Activated naive CD4-positive, alpha-beta T cell treated with anti-CD3 and anti-CD28 coated beads, Interleukin-2, amount 50 U/mL, for 24 hours (primary cell): ENCODE results near the gene VWF.

Experiments
- H3K27ac Mint-ChIP-seq: one replicate; pipeline ENCODE4 v1.8.0; 2021; ENCODE audit warnings: mild to moderate bottlenecking, mixed read lengths
- H3K27me3 Mint-ChIP-seq: one replicate; pipeline ENCODE4 v1.8.0; 2021; ENCODE audit warnings: mixed read lengths
- H3K36me3 Mint-ChIP-seq: one replicate; pipeline ENCODE4 v1.8.0; 2021; ENCODE audit warnings: mixed read lengths
- H3K4me1 Mint-ChIP-seq: one replicate; pipeline ENCODE4 v1.8.0; 2021; ENCODE audit warnings: mixed read lengths
- H3K4me3 Mint-ChIP-seq: one replicate; pipeline ENCODE4 v1.8.0; 2021; ENCODE audit warnings: mild to moderate bottlenecking, mixed read lengths
- H3K9me3 Mint-ChIP-seq: one replicate; pipeline ENCODE4 v1.8.0; 2021; ENCODE audit warnings: mixed read lengths

The VWF gene

GRCh38 chr12:5927732-5928516, 196.5 kb downstream of the VWF start:
- no peaks in the 10 kb centered on the region for H3K36me3 Mint-ChIP-seq
- no peaks in the 10 kb centered on the region for H3K9me3 Mint-ChIP-seq
- H3K4me3 Mint-ChIP-seq: no peak overlapping the region
- H3K4me1 Mint-ChIP-seq: no peaks in the 10 kb centered on the region
- H3K27me3 Mint-ChIP-seq: peaks cover 13% of the 10 kb centered on the region
- no peak overlapping the region for H3K27ac Mint-ChIP-seq

DNA sequence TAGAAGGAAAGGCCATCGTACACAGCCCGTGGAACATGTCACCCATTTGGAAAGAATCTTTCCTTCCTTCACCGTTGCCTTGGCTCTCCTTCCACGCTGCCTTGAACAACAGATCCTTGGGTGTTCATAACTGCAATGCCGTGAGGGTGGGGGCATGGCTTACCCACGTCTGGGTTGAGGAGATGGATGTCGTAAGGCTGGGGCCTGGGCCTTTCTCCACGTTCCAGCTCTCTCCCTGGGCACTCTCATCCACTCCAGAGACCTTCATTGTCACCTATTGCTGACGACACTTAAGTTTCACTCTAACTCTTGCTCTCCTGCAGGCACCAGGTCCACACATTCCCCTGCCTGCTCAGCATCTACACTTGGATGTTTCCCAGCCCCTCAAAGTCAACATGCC, 198.8 kb downstream of the VWF start:
- no peak overlapping the region for H3K27ac Mint-ChIP-seq
- H3K36me3 Mint-ChIP-seq: no peaks in the 10 kb centered on the region
- H3K9me3 Mint-ChIP-seq: no peaks in the 10 kb centered on the region
- H3K27me3 Mint-ChIP-seq: peaks cover 12% of the 10 kb centered on the region
- H3K4me3 Mint-ChIP-seq: no peak overlapping the region
- H3K4me1 Mint-ChIP-seq: no peaks in the 10 kb centered on the region

GRCh38 chr12:5924342-5924741, 200.1 kb downstream of the VWF start:
- H3K27ac Mint-ChIP-seq: no peak overlapping the region
- no peaks in the 10 kb centered on the region for H3K9me3 Mint-ChIP-seq
- no peak overlapping the region for H3K4me3 Mint-ChIP-seq
- H3K27me3 Mint-ChIP-seq: peaks cover 9% of the 10 kb centered on the region
- H3K4me1 Mint-ChIP-seq: no peaks in the 10 kb centered on the region
- no peaks in the 10 kb centered on the region for H3K36me3 Mint-ChIP-seq

GRCh38 chr12:5923751-5924150, 200.7 kb downstream of the VWF start:
- no peak overlapping the region for H3K4me3 Mint-ChIP-seq
- no peaks in the 10 kb centered on the region for H3K36me3 Mint-ChIP-seq
- H3K9me3 Mint-ChIP-seq: no peaks in the 10 kb centered on the region
- no peaks in the 10 kb centered on the region for H3K4me1 Mint-ChIP-seq
- peaks cover 9% of the 10 kb centered on the region for H3K27me3 Mint-ChIP-seq
- no peak overlapping the region for H3K27ac Mint-ChIP-seq

DNA sequence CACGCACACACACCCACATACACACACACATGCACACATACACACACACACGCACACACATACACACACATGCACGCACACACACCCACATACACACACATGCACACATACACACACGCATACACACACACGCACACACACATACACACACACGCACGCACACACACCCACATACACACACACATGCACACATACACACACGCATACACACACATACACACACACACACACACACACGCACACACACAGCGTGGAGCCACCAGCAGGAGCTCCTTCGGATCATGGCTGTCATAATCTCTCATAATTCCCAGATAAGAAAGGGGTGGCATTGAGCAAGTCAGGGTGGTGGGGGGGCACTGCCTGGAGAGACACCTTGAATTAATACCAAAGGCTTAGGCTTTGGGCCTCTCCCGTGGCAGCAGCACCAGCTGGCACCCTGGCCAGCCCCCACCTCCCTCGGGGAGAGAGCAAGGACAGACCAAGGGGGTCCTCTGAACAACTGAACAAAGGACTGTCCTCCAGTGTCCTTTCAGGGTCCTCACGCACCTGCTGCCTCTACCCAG, 201.3 kb downstream of the VWF start:
- no peak overlapping the region for H3K4me3 Mint-ChIP-seq
- H3K27me3 Mint-ChIP-seq: peaks cover 9% of the 10 kb centered on the region

DNA sequence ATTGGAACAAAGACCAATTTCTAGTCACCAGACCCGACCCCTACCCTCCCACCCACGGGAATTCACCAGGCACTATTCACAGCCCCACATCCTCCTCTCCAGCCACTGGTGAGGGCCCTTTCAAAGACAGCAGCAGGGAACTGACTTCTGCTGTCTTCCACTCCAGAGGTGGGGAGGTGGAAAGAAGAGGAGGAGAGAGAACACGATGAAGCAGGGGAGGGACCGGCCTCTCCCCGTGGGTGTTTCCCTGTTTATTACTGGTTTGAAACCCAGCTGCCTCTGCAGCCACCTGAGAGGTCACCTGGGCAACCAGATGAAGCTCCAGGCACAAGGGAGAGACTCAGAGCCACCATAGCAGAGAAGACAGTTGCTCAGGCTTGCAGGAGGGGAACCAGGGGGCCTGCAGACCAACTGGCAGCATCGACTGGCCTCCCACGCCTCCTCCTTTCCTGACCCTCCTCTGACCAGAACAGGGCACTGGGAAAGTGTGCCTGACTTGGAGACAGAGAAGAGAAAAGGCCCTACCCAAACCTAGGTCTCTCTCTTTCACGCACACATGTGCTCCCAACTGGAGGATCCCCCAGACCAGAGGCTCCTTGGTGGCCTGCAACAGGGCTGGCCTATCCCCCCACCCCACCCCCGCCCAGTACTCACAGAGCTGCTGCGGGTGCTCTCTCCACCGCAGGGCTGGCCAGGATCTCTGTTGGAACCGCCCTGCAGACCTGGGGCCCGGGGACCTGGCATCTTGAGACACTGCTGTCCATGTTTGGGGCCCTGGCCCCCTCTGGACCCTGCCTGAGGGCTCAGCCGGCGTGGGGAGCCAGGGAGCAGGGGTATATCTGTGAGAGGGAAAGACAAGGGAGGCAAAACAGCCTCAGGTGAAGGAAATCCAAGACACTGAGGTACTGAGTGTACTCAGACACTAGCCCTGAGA, 202.2 kb downstream of the VWF start:
- Mint-ChIP-seq H3K36me3 (no peaks in the 10 kb centered on the region), H3K27ac (no peak overlapping the region), H3K4me1 (no peaks in the 10 kb centered on the region), H3K27me3 (peaks cover 5% of the 10 kb centered on the region), H3K4me3 (no peak overlapping the region), H3K9me3 (no peaks in the 10 kb centered on the region)

More for the DNA sequence above, 201.3 kb downstream of the VWF start:
- H3K36me3 Mint-ChIP-seq: no peaks in the 10 kb centered on the region
- H3K4me1 Mint-ChIP-seq: no peaks in the 10 kb centered on the region
- no peak overlapping the region for H3K27ac Mint-ChIP-seq
- H3K9me3 Mint-ChIP-seq: no peaks in the 10 kb centered on the region

DNA sequence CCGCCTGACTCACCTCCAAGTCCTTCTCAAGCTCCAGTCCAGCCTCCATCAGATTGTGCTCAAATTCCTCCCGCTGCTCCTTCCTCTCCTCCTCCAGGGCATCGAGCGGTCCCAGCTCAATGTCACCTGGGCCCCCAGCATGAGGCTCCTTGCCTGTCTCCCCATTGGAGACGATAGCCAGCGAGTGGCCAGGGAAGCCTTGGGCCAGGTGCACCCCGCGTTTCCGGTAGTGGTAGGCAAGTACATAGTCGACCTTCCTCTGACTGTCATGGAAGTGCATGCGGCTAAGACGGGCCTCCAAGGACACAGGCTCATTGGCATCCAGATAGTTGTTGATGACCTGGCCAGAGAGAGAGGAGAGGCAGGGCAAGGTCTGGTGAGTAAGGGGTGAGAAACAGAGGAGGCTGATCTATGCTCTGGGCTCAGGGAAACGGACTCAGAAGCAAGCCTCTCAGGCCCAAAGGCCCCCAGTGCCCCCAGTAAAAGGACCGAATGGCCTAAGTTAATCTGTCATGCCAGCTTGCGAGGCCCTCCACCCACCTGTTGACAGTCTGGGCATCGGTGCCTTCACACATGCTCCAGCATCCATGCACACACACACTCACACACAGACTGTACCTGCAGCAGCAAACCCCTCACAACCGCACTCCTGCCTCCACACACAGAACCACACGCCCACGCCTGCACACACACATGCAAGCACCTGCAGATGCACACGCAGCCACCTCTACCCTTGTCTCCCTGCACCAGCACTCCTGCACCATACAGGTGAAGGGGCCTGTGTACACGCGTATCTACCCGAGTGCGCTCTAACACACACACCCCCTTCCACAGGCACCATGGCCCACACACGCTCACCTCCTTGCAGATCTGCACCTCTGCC, 203.2 kb downstream of the VWF start:
- H3K27me3 Mint-ChIP-seq: peaks cover 5% of the 10 kb centered on the region
- H3K27ac Mint-ChIP-seq: no peak overlapping the region
- H3K4me3 Mint-ChIP-seq: no peak overlapping the region
- H3K36me3 Mint-ChIP-seq: no peaks in the 10 kb centered on the region
- no peaks in the 10 kb centered on the region for H3K4me1 Mint-ChIP-seq
- H3K9me3 Mint-ChIP-seq: no peaks in the 10 kb centered on the region

DNA sequence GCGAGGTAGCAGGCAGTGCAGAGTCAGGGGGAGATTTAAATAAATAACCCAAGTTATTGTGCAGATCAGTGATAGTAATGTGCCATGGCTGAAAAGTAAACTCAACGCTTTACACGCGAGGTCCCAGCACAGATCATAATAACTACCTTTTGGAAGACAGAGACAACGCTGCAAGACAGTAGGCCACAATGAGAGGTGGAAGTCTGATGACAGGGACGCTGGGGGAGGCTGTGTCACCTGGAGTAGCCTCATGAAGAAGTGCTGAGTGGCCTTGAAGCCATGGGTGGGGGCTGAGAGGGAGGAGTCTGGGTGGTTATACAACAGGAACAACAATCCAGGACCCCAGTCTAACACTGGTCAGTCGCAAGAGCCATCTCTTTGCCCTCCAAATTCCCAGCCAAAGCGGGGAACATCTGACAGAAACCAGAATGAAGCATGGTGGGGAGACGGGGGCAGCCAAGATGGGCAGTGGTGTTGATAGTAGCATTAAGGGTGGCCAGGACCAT, 207.6 kb downstream of the VWF start:
- Mint-ChIP-seq H3K4me1 (no peaks in the 10 kb centered on the region), H3K36me3 (no peaks in the 10 kb centered on the region), H3K27me3 (peaks cover 2% of the 10 kb centered on the region), H3K9me3 (no peaks in the 10 kb centered on the region), H3K4me3 (no peak overlapping the region), H3K27ac (no peak overlapping the region)

DNA sequence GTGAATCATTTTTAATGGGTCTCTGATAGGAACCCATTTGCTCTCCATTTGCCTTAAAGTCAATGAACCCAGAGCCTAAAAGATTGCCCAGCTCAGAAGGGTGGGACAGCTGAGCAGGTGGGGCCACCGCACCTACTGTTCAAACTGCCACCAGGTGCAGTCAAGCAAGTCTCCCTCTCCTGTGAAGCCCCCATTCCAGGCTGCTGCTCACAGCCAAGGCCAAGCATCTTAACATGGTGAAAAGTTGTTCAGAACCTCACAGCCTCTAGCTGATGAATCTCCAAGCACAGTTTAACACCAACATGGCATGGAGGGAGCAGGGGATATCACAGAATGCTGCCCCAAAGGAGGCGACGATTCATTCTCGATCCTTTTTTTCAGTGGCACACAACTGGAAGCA, 209.0 kb downstream of the VWF start:
- no peak overlapping the region for H3K27ac Mint-ChIP-seq
- H3K36me3 Mint-ChIP-seq: no peaks in the 10 kb centered on the region
- H3K4me1 Mint-ChIP-seq: no peaks in the 10 kb centered on the region
- no peaks in the 10 kb centered on the region for H3K9me3 Mint-ChIP-seq
- H3K4me3 Mint-ChIP-seq: no peak overlapping the region
- peaks cover 5% of the 10 kb centered on the region for H3K27me3 Mint-ChIP-seq

DNA sequence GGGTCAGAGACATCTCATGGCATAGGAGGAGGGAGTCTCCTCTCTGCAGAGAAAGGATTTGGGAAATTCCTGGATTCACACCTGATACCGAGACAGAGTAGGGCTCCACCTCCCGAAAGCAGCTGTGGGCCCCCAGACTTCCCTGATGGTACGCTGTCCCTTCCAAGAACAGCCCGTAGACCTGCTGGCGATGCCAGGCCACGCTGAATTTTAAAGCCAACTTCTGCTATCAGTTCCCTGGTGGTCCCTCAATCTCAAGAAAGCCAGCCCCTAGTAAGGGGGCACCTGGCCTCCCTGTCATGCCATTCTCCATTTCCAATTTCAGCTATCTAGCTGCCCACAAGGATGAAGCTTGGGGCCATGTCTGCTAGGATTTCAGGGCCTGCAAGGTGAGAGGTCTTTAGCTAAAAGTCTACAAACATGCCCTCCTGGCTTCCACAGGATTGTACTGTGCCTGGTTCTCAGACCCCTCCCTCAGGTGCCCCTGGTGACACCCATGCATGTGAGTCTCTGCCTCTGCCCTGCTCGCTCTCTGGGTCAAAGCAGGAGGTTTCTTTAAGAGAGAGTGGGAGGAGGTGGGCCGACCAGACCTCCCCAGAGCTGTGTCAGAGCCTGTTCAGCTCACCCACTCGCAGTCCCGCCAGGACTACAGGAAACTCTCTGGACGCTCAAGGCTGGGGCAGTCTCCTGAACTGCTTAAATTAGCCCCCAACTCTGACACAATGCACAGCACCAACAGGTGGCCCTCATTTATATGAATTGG, 209.9 kb downstream of the VWF start:
- H3K9me3 Mint-ChIP-seq: no peaks in the 10 kb centered on the region
- H3K27me3 Mint-ChIP-seq: peaks cover 5% of the 10 kb centered on the region
- H3K36me3 Mint-ChIP-seq: no peaks in the 10 kb centered on the region
- no peak overlapping the region for H3K4me3 Mint-ChIP-seq
- H3K27ac Mint-ChIP-seq: no peak overlapping the region
- H3K4me1 Mint-ChIP-seq: no peaks in the 10 kb centered on the region

DNA sequence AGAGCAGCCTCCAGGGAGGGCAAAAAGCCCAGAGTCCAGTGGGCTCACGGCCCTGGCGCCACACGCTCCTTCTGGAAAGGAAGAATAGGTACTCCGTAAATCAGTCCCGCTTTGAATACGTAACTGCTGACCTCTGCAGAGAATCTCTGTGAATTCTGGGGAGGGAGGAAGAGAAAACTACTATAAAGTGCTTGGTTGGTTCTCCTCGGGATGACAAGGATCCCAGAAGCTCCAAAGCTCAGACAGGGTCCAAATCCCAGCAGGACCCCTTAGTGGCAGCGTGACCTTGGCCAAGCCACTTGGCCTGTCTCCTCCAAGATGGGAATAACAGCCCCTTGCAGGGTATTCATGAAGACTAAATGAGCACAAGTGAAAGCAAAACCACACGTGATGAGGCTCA, 211.1 kb downstream of the VWF start:
- Mint-ChIP-seq H3K4me1 (no peaks in the 10 kb centered on the region), H3K9me3 (no peaks in the 10 kb centered on the region), H3K4me3 (no peak overlapping the region), H3K27me3 (peaks cover 5% of the 10 kb centered on the region), H3K36me3 (no peaks in the 10 kb centered on the region), H3K27ac (no peak overlapping the region)

GRCh38 chr12:5912437-5913334, 211.8 kb downstream of the VWF start:
- no peaks in the 10 kb centered on the region for H3K36me3 Mint-ChIP-seq
- H3K27me3 Mint-ChIP-seq: peaks cover 5% of the 10 kb centered on the region
- H3K27ac Mint-ChIP-seq: no peak overlapping the region
- no peak overlapping the region for H3K4me3 Mint-ChIP-seq
- no peaks in the 10 kb centered on the region for H3K4me1 Mint-ChIP-seq
- no peaks in the 10 kb centered on the region for H3K9me3 Mint-ChIP-seq

DNA sequence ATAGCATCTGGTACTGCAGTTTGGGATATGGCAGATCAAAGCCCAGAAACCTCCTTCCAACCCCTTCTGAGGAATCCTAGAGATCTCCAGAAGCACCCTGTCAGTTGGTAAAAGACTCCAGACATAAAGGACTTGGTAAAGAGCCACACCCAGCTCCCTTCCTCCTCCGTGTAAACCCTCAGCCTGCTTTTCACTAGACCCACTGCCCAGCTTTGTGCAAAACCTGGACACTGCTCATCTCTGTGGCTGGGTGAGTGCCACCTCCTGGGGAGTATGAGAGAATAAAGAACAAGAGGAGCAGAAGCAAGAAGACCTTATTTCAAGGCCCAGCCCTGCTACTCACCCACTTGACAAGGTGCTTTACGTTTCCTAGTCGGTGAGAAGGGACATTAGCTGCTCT, 212.5 kb downstream of the VWF start:
- H3K36me3 Mint-ChIP-seq: no peaks in the 10 kb centered on the region
- no peaks in the 10 kb centered on the region for H3K9me3 Mint-ChIP-seq
- no peak overlapping the region for H3K4me3 Mint-ChIP-seq
- peaks cover 5% of the 10 kb centered on the region for H3K27me3 Mint-ChIP-seq
- H3K4me1 Mint-ChIP-seq: no peaks in the 10 kb centered on the region
- no peak overlapping the region for H3K27ac Mint-ChIP-seq
